Fibroblast of mammary gland (primary cell): ENCODE data around the gene SARS1.

Experiments
- DNase-seq: peaks from one replicate; pipeline ENCODE4 v3.0.0-alpha.2; 2010; ENCODE audit warnings: low read depth
- H3K4me3 ChIP-seq: 2 replicates; pipeline ENCODE4 v1.5.1; 2011; ENCODE audit warnings: low read depth, mild to moderate bottlenecking, low read length, moderate library complexity; ENCODE audit not compliant: control insufficient read depth
- CTCF ChIP-seq: conservative IDR thresholded peaks from 2 replicates; pipeline ENCODE4 v1.5.1; 2011; ENCODE audit warnings: low read depth, low read length, inconsistent platforms; ENCODE audit not compliant: control insufficient read depth, insufficient read depth

Gene SARS1

GRCh38 chr1:109256971-109257681 lies 43.4 kb downstream of the SARS1 start:
- TF ChIP-seq CTCF, result no peak
- H3K4me3 ChIP-seq, result no peak overlapping the region
- no peak for DNase-seq

- no peak overlapping the region for H3K4me3 ChIP-seq
- TF ChIP-seq CTCF, result no peak
- DNase-seq, result no peak
Observed at GRCh38 chr1:109257682-109258421, 44.1 kb downstream of the SARS1 start.

GRCh38 chr1:109258481-109259466 lies 45.1 kb downstream of the SARS1 start:
- no peak for DNase-seq
- TF ChIP-seq CTCF, result no peak
- H3K4me3 ChIP-seq, result no peak overlapping the region

GRCh38 chr1:109259674-109260557 lies 46.2 kb downstream of the SARS1 start:
- TF ChIP-seq CTCF, result no peak
- no peak for DNase-seq
- no peak overlapping the region for H3K4me3 ChIP-seq

- TF ChIP-seq CTCF, result no peak
- H3K4me3 ChIP-seq, result no peak overlapping the region
- DNase-seq, result no peak
Observed at GRCh38 chr1:109261006-109261405, 47.3 kb downstream of the SARS1 start.
